GM12878 (cell line): ENCODE measurements around the gene FNDC3B. TPM values are rescaled to one million over a fixed set of nuclear protein-coding genes. Genes with fewer than 3 reads are reported as not detected.

ENCODE experiments used
- EP300 ChIP-seq, 2 experiments: fragments of 150-350 bp in 1 of 2; IDR thresholded peaks; 2 replicates each; pipeline ENCODE4 v1.6.1; 2011 to 2012; ENCODE audit warnings: low read depth in 2 of 2, low read length in 2 of 2, borderline replicate concordance in 1 of 2, improper control_type of control experiment in 1 of 2, inconsistent platforms in 1 of 2; ENCODE audit not compliant: control insufficient read depth in 1 of 2
- FOXM1 ChIP-seq: IDR thresholded peaks from 2 replicates; pipeline ENCODE4 v1.6.1; 2012; ENCODE audit warnings: low read depth, mild to moderate bottlenecking, inconsistent platforms, low read length, moderate library complexity
- GABPA ChIP-seq: IDR thresholded peaks from 2 replicates; pipeline ENCODE4 v1.6.1; 2014; ENCODE audit warnings: antibody characterized with exemption, low read depth, mild to moderate bottlenecking, inconsistent platforms
- GATAD2B ChIP-seq: fragments of 450-650 bp; conservative IDR thresholded peaks from 2 replicates; pipeline ENCODE4 v1.6.1; 2017; ENCODE audit warnings: low read depth, mild to moderate bottlenecking, moderate library complexity
- IRF3 ChIP-seq: fragments of 450-650 bp; IDR thresholded peaks from 2 replicates; pipeline ENCODE4 v1.6.1; 2014; ENCODE audit warnings: mild to moderate bottlenecking
- JUNB ChIP-seq: IDR thresholded peaks from 2 replicates; pipeline ENCODE4 v1.6.1; 2016; ENCODE audit warnings: antibody characterized with exemption, mild to moderate bottlenecking
- MYB ChIP-seq: fragments of 150-350 bp; IDR thresholded peaks from 2 replicates; pipeline ENCODE4 v1.6.1; 2014; ENCODE audit warnings: mild to moderate bottlenecking, low read depth, low read length, borderline replicate concordance
- NKRF ChIP-seq: fragments of 450-650 bp; conservative IDR thresholded peaks from 2 replicates; pipeline ENCODE4 v1.6.1; 2017; ENCODE audit warnings: mild to moderate bottlenecking, moderate library complexity
- NR2C2 ChIP-seq: IDR thresholded peaks from 2 replicates; pipeline ENCODE4 v1.6.1; 2011; ENCODE audit warnings: borderline replicate concordance, low read depth; ENCODE audit not compliant: control insufficient read depth, insufficient read length
- NRF1 ChIP-seq: conservative IDR thresholded peaks from 2 replicates; pipeline ENCODE4 v1.6.1; 2011; ENCODE audit warnings: mild to moderate bottlenecking, low read depth, low read length, improper control_type of control experiment
- RAD51 ChIP-seq: fragments of 450-650 bp; IDR thresholded peaks from 2 replicates; pipeline ENCODE4 v1.6.1; 2016; ENCODE audit warnings: moderate library complexity, mild to moderate bottlenecking, inconsistent platforms
- SMC3 ChIP-seq: IDR thresholded peaks from 2 replicates; pipeline ENCODE4 v1.6.1; 2011; ENCODE audit warnings: low read length, improper control_type of control experiment, borderline replicate concordance
- SREBF2 ChIP-seq: IDR thresholded peaks from 2 replicates; pipeline ENCODE4 v1.6.1; 2012; ENCODE audit warnings: mild to moderate bottlenecking, low read length
- TARDBP ChIP-seq: IDR thresholded peaks from 2 replicates; pipeline ENCODE4 v1.6.1; 2016; ENCODE audit warnings: borderline replicate concordance
- TCF3 ChIP-seq: IDR thresholded peaks from 2 replicates; pipeline ENCODE4 v1.6.1; 2012; ENCODE audit warnings: low read depth, mild to moderate bottlenecking, low read length, borderline replicate concordance; ENCODE audit not compliant: insufficient read depth
- polyA plus RNA-seq, 11 experiments: library from polyadenylated mRNA; depleted of rRNA in 4 of 11; unstranded in 6 of 11; stranded (reverse) in 5 of 11; fragments of >200 nt; fragmentation: Nextera tagmentation in 4 of 11; fragmentation: Illumina TruSeq in 1 of 11; extraction: Ambion mirVana in 4 of 11; extraction: Trizol in 1 of 11; gene quantifications; 1 replicate in 1 of 11; 2 replicates in 10 of 11; pipeline versions ENCODE4 v1.2.1 to v1.2.3, GENCODE V29; 2011 to 2016; ENCODE audit warnings: inconsistent platforms in 2 of 11, missing spikeins in 2 of 11, low read depth in 1 of 11
- total RNA-seq, 4 experiments: library from RNA; depleted of rRNA in 3 of 4; stranded (reverse); fragments of >200 nt in 3 of 4; fragmentation: Illumina TruSeq in 1 of 4; extraction: Trizol in 1 of 4; gene quantifications; 2 replicates each; pipeline versions ENCODE4 v1.2.1 to v1.2.3, GENCODE V29; 2013 to 2021
- TF ChIP-seq, protein P1 (sequence below): fragments of 450-650 bp; IDR thresholded peaks from 2 replicates; pipeline ENCODE4 v1.6.1; 2018; ENCODE audit warnings: mild to moderate bottlenecking, low read depth, moderate library complexity; ENCODE audit not compliant: partially characterized antibody
- TF ChIP-seq, protein P2 (sequence below): fragments of 450-650 bp; IDR thresholded peaks from 2 replicates; pipeline ENCODE4 v1.6.1; 2016; ENCODE audit warnings: mild to moderate bottlenecking, moderate library complexity, borderline replicate concordance

FNDC3B gene
- total and polyA plus RNA-seq, 10 of the 15 experiments (the other 5 are each of a cell fraction or from before 2014, with no cell fraction given), result 7.9 to 35.0 (median 18.5) TPM

- TF ChIP-seq EP300 (IDR thresholded peaks at IDR 0.05; ENCODE audit: borderline replicate concordance in 1 of 2, control insufficient read depth in 1 of 2, low read depth in 2 of 2, low read length in 2 of 2) (peak; percentile 92 to 94; a peak in 3 of 4 replicates), FOXM1 (peak; percentile 74; the same call in 1 of the 2 replicates), IRF3 (no peak), SREBF2 (no peak), NKRF (0 out of 2 replicates have a peak, but pooled peaks have one; percentile 10), GABPA (peak; percentile 21; the same call in 1 of the 2 replicates), TCF3 (peak; percentile 52; the same call in 1 of the 2 replicates), SMC3 (no peak), MYB (no peak), GATAD2B (peak; percentile 82), TARDBP (no peak), NR2C2 (no peak), JUNB (peak; percentile 53), NRF1 (no peak), RAD51 (peak; percentile 7; the same call in 1 of the 2 replicates)
- TF ChIP-seq, protein P1, sequence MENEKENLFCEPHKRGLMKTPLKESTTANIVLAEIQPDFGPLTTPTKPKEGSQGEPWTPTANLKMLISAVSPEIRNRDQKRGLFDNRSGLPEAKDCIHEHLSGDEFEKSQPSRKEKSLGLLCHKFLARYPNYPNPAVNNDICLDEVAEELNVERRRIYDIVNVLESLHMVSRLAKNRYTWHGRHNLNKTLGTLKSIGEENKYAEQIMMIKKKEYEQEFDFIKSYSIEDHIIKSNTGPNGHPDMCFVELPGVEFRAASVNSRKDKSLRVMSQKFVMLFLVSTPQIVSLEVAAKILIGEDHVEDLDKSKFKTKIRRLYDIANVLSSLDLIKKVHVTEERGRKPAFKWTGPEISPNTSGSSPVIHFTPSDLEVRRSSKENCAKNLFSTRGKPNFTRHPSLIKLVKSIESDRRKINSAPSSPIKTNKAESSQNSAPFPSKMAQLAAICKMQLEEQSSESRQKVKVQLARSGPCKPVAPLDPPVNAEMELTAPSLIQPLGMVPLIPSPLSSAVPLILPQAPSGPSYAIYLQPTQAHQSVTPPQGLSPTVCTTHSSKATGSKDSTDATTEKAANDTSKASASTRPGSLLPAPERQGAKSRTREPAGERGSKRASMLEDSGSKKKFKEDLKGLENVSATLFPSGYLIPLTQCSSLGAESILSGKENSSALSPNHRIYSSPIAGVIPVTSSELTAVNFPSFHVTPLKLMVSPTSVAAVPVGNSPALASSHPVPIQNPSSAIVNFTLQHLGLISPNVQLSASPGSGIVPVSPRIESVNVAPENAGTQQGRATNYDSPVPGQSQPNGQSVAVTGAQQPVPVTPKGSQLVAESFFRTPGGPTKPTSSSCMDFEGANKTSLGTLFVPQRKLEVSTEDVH, result no peak
- TF ChIP-seq, protein P2, sequence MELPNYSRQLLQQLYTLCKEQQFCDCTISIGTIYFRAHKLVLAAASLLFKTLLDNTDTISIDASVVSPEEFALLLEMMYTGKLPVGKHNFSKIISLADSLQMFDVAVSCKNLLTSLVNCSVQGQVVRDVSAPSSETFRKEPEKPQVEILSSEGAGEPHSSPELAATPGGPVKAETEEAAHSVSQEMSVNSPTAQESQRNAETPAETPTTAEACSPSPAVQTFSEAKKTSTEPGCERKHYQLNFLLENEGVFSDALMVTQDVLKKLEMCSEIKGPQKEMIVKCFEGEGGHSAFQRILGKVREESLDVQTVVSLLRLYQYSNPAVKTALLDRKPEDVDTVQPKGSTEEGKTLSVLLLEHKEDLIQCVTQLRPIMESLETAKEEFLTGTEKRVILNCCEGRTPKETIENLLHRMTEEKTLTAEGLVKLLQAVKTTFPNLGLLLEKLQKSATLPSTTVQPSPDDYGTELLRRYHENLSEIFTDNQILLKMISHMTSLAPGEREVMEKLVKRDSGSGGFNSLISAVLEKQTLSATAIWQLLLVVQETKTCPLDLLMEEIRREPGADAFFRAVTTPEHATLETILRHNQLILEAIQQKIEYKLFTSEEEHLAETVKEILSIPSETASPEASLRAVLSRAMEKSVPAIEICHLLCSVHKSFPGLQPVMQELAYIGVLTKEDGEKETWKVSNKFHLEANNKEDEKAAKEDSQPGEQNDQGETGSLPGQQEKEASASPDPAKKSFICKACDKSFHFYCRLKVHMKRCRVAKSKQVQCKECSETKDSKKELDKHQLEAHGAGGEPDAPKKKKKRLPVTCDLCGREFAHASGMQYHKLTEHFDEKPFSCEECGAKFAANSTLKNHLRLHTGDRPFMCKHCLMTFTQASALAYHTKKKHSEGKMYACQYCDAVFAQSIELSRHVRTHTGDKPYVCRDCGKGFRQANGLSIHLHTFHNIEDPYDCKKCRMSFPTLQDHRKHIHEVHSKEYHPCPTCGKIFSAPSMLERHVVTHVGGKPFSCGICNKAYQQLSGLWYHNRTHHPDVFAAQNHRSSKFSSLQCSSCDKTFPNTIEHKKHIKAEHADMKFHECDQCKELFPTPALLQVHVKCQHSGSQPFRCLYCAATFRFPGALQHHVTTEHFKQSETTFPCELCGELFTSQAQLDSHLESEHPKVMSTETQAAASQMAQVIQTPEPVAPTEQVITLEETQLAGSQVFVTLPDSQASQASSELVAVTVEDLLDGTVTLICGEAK, result no peak
Measured at GRCh38 chr3:172142051-172142863, 102.9 kb downstream of the FNDC3B start (continued).
